ENCODE results near the gene RPL10. TPM values are rescaled to one million over a fixed set of nuclear protein-coding genes. Genes with fewer than 3 reads are reported as not detected.

RPL10 gene
- total and polyA plus RNA-seq, 9 of the 15 experiments (the other 6 are each of a cell fraction or from before 2014, with no cell fraction given): 3,774 to 7,600 (median 5,014) TPM

DNA sequence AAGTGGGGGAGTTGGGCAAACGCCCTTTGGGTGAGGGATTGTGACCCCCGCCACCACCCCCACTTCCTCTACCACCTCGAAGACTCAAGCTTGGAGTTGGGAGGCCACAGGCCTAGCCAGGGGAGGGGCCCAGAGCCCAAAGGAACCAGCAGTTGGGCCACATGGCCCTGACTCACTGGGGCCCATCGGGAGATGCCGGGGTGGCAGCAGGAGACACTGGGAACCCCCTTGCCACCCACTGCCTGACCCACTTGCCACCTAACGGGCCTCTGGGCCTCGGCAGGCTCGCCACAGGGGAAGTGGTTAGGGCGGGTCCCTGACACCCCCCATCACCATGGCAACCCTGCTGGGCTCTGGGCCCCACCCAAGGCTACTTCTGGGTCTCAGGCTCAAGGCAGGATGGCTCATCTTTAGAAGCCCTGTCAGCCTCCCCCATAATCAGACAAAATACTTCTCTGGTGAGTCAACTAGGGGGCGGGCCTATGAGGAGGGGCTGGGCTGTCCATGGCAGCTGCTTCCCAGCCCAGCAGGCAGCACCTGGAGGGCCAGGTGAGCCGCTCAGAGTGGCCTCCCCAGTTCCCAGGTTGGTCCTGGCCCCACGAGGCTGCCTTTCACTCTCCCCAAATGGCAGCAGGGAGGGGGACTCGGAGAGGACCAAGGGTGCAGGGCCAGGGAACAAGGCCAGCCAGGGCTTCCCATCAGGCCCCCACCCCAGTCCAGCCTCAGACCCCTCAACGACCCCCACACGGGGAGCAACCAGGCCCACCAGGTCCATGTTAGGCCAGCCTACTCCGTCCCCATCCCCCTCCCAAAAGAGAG, 29.3 kb upstream of the RPL10 start (continued):
- TF ChIP-seq ETV5 (CRISPR knock-in tag; IDR thresholded peaks at IDR 0.05; ENCODE audit: low read depth): no peak
- no peak for TF ChIP-seq ZNF165 (CRISPR knock-in tag; IDR thresholded peaks at IDR 0.05; ENCODE audit: borderline replicate concordance)
- TF ChIP-seq LCOR (CRISPR knock-in tag; IDR thresholded peaks at IDR 0.05): peak; percentile 76
- no peak for TF ChIP-seq HLTF (IDR thresholded peaks at IDR 0.05)
- TF ChIP-seq, protein P1, sequence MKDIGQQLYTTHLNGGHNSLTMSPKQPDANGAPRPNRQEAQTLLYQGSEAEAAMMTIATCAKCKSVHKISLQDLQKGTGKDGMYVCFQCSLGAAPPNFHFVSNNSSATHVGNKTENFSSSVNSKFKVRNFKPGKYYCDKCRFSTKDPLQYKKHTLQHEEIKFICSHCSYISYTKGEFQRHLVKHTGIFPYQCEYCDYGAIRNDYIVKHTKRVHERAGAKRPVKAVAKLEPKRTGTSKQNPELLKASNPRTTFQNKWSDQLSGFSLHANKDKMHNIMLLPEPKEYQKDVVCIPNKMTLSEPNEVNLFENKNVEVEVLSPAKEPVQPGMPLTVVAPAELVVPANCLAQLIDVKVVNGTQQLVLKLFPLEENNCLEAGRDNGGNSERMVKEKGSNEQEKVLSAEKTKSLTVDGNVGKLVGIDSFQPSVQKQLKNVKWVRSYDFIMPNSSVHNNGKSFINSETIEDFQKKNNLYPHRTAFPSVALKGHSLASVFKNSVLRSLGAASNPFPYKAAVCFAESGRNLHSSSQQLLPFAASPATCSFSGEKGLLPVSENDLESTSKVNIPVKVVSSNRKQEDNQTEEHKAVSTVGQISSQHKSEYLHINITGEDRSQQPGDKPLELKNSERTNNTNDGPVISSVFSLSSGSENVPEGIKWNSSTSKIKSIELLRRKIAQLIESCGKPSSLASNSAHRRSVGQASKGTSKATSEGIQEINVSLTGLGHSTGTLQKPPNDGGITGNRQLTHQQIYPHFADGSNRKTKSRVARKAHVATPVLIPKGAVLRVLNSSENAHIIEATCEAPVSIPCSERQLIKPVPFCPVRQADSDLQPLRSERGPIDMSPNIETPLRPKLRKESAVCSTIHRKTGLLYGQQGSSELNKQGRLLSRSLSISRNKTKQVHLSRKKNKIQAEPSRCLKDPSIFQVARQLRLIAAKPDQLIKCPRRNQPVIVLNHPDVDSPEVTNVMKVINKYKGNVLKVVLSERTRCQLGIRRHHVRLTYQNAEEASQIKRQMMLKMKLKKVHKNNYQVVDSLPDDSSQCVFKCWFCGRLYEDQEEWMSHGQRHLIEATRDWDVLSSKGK (CRISPR knock-in tag; IDR thresholded peaks at IDR 0.05): no peak
- no peak for TF ChIP-seq MEF2A (IDR thresholded peaks at IDR 0.05; ENCODE audit: control insufficient read depth, low read depth, low read length)
- no peak for TF ChIP-seq RBBP5 (IDR thresholded peaks at IDR 0.05; ENCODE audit: borderline replicate concordance, insufficient read depth, low read length, poor library complexity, severe bottlenecking)
- no peak for TF ChIP-seq ZNF395 (CRISPR knock-in tag; IDR thresholded peaks at IDR 0.05)
- no peak for TF ChIP-seq FOXA3 (CRISPR knock-in tag; conservative IDR thresholded peaks at IDR 0.05 in 1 of 2, IDR thresholded peaks at IDR 0.05 in 1 of 2)
- peak in 1 of 2 experiments; percentile 54; a peak in 3 of 4 replicates for TF ChIP-seq KDM1A (IDR thresholded peaks at IDR 0.05)
- no peak for TF ChIP-seq ZBTB2 (IDR thresholded peaks at IDR 0.05)
- TF ChIP-seq AFF1 (IDR thresholded peaks at IDR 0.05; ENCODE audit: low read depth in 1 of 2, partially characterized antibody in 2 of 2): peak in 1 of 2 experiments; percentile 5
- TF ChIP-seq CBFA2T2 (conservative IDR thresholded peaks at IDR 0.05): no peak
- TF ChIP-seq RBM14 (IDR thresholded peaks at IDR 0.05; ENCODE audit: borderline replicate concordance, insufficient read depth, low read depth, low read length): no peak

All from K562 (cell line).